ENCODE measurements around the gene ANKRD53.
"Not testable (repeated sequence)": the region's sequence is repeated elsewhere in the genome, so short reads cannot be mapped to it uniquely, and the experiment has no call there.

ANKRD53 gene

GRCh38 chr2:71019989-71020388, 41.6 kb downstream of the ANKRD53 start:
- DNase-seq = not testable (repeated sequence)

GRCh38 chr2:71021394-71021793, 43.0 kb downstream of the ANKRD53 start:
- DNase-seq = not testable (repeated sequence)

GRCh38 chr2:71023553-71024243, 45.3 kb downstream of the ANKRD53 start:
- not testable (repeated sequence) for DNase-seq
